CD4-positive, alpha-beta T cell (primary cell): ENCODE data around the gene PEAK3. TPM values are rescaled to one million over a fixed set of nuclear protein-coding genes. Genes with fewer than 3 reads are reported as not detected.

Experiments used
- ATAC-seq: fragments of 200-7000 bp; cut with Tn5 transposase; one replicate; pipeline ENCODE4 v1.10.0; 2022; ENCODE audit warnings: mild to moderate bottlenecking; ENCODE audit not compliant: poor library complexity
- CTCF ChIA-PET: fragments of 350-600 bp; sonication (Branson Sonifier 250); formaldehyde crosslinking; loops from one replicate; lab custom pipeline; 2021; ENCODE audit warnings: antibody characterized with exemption, inconsistent platforms; lab: Charles Lee
- POLR2A ChIA-PET: fragments of 350-600 bp; sonication (Branson Sonifier 250); formaldehyde crosslinking; loops from one replicate; lab custom pipeline; 2021; ENCODE audit warnings: antibody characterized with exemption, inconsistent platforms; lab: Charles Lee
- DNase-seq, 14 experiments: peaks; one replicate each; pipeline ENCODE4 v3.0.0-alpha.2; 2013 to 2020; ENCODE audit warnings: mixed read lengths in 2 of 14
- H3K27ac ChIP-seq, 2 donors: one replicate each; pipeline versions ENCODE4 v1.5.1 to v1.7.0; 2013; ENCODE audit warnings: low read length in 2 of 2, low read depth in 1 of 2, mild to moderate bottlenecking in 1 of 2
- H3K27me3 ChIP-seq, 2 experiments: 1 replicate in 1 of 2; 2 replicates in 1 of 2; pipeline versions ENCODE4 v1.6.1 to v1.7.0; 2013; ENCODE audit warnings: low read length in 2 of 2, control low read depth in 1 of 2, mild to moderate bottlenecking in 1 of 2, moderate library complexity in 1 of 2; ENCODE audit not compliant: insufficient read depth in 2 of 2, control insufficient read depth in 1 of 2
- H3K36me3 ChIP-seq: one replicate; pipeline ENCODE4 v1.6.1; 2013; ENCODE audit warnings: low read length, control low read depth; ENCODE audit not compliant: insufficient read depth
- H3K4me1 ChIP-seq: one replicate; pipeline ENCODE4 v1.6.1; 2013; ENCODE audit warnings: low read length, control low read depth; ENCODE audit not compliant: insufficient read depth
- H3K4me3 ChIP-seq: one replicate; pipeline ENCODE4 v1.5.1; 2013; ENCODE audit warnings: mild to moderate bottlenecking, low read length, moderate library complexity
- H3K9me3 ChIP-seq, 2 experiments: 1 replicate in 1 of 2; 2 replicates in 1 of 2; pipeline versions ENCODE4 v1.6.1 to v1.7.0; 2013; ENCODE audit warnings: low read length in 2 of 2, mild to moderate bottlenecking in 2 of 2, control low read depth in 1 of 2, moderate library complexity in 1 of 2; ENCODE audit not compliant: control insufficient read depth in 1 of 2, insufficient read depth in 1 of 2
- H3K27ac Mint-ChIP-seq: one replicate; pipeline ENCODE4 v1.8.0; 2020; ENCODE audit warnings: mixed read lengths
- H3K27me3 Mint-ChIP-seq: one replicate; pipeline ENCODE4 v1.8.0; 2021; ENCODE audit warnings: mixed read lengths
- H3K36me3 Mint-ChIP-seq: one replicate; pipeline ENCODE4 v1.8.0; 2021; ENCODE audit warnings: low read depth, mixed read lengths
- H3K4me1 Mint-ChIP-seq: one replicate; pipeline ENCODE4 v1.8.0; 2021; ENCODE audit warnings: low read depth, mixed read lengths
- H3K4me3 Mint-ChIP-seq: one replicate; pipeline ENCODE4 v1.8.0; 2020; ENCODE audit warnings: mild to moderate bottlenecking, mixed read lengths
- H3K9me3 Mint-ChIP-seq: one replicate; pipeline ENCODE4 v1.8.0; 2020; ENCODE audit warnings: mixed read lengths
- CTCF ChIP-seq: fragments of 200-600 bp; IDR thresholded peaks from one replicate; pipeline ENCODE4 v1.8.0; 2022; ENCODE audit warnings: antibody characterized with exemption, mild to moderate bottlenecking
- intact Hi-C, 2 experiments: fragments of 100-400 bp; cut with DNase I in 1 of 2; cut with micrococcal nuclease in 1 of 2; formaldehyde crosslinking; loops; one replicate each; pipeline versions ENCODE4 v1.15.1 to v1.9.0; 2023 to 2025; cut with DNase I, micrococcal nuclease
- total RNA-seq, 174 experiments: library from RNA in 2 of 174; stranded (reverse) in 2 of 174; gene quantifications; one replicate each; pipeline ENCODE4 v1.2.3 and lab custom pipeline; 2021 to 2026

The PEAK3 gene
- total RNA-seq, 2 experiments from 2014 or later, result not detected

- H3K4me3 ChIP-seq, result peak overlapping the region; percentile 50
- ChIA-PET CTCF (interaction anchor here (0.6 to 2.1 kb wide), 6 partner anchors 8 to 74 kb away, joined by 3 to 11 read pairs (median 4); no protein-coding TSS in a partner anchor), POLR2A (interaction anchor here (1.1 to 11.6 kb wide), 5 partner anchors 9 to 37 kb away, joined by 3 to 195 read pairs (median 8); no protein-coding TSS in a partner anchor)
- ATAC-seq (no peak), DNase-seq (no peak)
- H3K9me3 ChIP-seq, result peaks cover 0 to 11% of the 10 kb centered on the region in 2 experiments
- peaks cover 6% of the 10 kb centered on the region for H3K36me3 Mint-ChIP-seq
- H3K27ac ChIP-seq, result no peak overlapping the region
- peaks cover 55% of the 10 kb centered on the region for H3K4me1 ChIP-seq
- H3K4me1 Mint-ChIP-seq, result peaks cover 9% of the 10 kb centered on the region
- intact Hi-C loops, result loop anchor here (2.0 kb wide), 2 partner anchors 15 to 21 kb away; partner anchors contain the start of genes PLEKHJ1 (in 1 of the 2) and SF3A2 (in 1 of the 2)
- H3K36me3 ChIP-seq, result peaks cover 16% of the 10 kb centered on the region
- no peaks in the 10 kb centered on the region for H3K27me3 Mint-ChIP-seq
- peaks cover 23 to 26% of the 10 kb centered on the region in 2 experiments for H3K27me3 ChIP-seq
- no peaks in the 10 kb centered on the region for H3K9me3 Mint-ChIP-seq
- H3K4me3 Mint-ChIP-seq, result peak overlapping the region; percentile 80
- no peak for TF ChIP-seq CTCF
- H3K27ac Mint-ChIP-seq, result no peak overlapping the region
Measured at GRCh38 chr19:2252055-2252796, 29.7 kb downstream of the PEAK3 start.

- H3K4me3 ChIP-seq, result peak overlapping the region; percentile 50
Measured at GRCh38 chr19:2251106-2252054, 30.6 kb downstream of the PEAK3 start.

More at GRCh38 chr19:2251106-2252054, 30.6 kb downstream of the PEAK3 start:
- intact Hi-C loops, result loop anchor here (2.0 kb wide), 2 partner anchors 15 to 21 kb away; partner anchors contain the start of genes PLEKHJ1 (in 1 of the 2) and SF3A2 (in 1 of the 2)
- Histone ChIP-seq H3K4me1 (peaks cover 49% of the 10 kb centered on the region), H3K27me3 (peaks cover 23 to 26% of the 10 kb centered on the region in 2 experiments), H3K36me3 (peaks cover 24% of the 10 kb centered on the region), H3K9me3 (peaks cover 0 to 11% of the 10 kb centered on the region in 2 experiments), H3K27ac (no peak overlapping the region)
- TF ChIP-seq CTCF, result no peak
- ChIA-PET POLR2A (interaction anchor here (0.6 to 11.6 kb wide), 3 partner anchors 12 to 96 kb away, joined by 3 to 195 read pairs (median 44); no protein-coding TSS in a partner anchor), CTCF (interaction anchor here (1.0 to 2.1 kb wide), 4 partner anchors 9 to 14 kb away, joined by 3 to 11 read pairs (median 4); no protein-coding TSS in a partner anchor)
- ATAC-seq (peak; percentile 21), DNase-seq (peak in 2 of 14 experiments; percentile 52 to 53)
- Mint-ChIP-seq H3K27ac (no peak overlapping the region), H3K27me3 (no peaks in the 10 kb centered on the region), H3K4me3 (peak overlapping the region; percentile 11), H3K36me3 (peaks cover 10% of the 10 kb centered on the region), H3K4me1 (peaks cover 9% of the 10 kb centered on the region), H3K9me3 (no peaks in the 10 kb centered on the region)
